SK-N-SH treated with all-trans-retinoic acid at 6 μM for 48 hours (cell line): ENCODE results near the gene CNKSR2.

Experiments used
- ATAC-seq: fragments of 200-7000 bp; cut with Tn5 transposase; 3 replicates; pipeline ENCODE4 v1.9.1; 2020; ENCODE audit warnings: mild to moderate bottlenecking, moderate library complexity
- ARNTL ChIP-seq: fragments of 450-650 bp; formaldehyde crosslinking; IDR thresholded peaks from 2 replicates; pipeline ENCODE4 v1.5.0; 2020; ENCODE audit warnings: low read depth, mild to moderate bottlenecking, moderate library complexity, borderline replicate concordance
- BACH2 ChIP-seq: fragments of 250-450 bp; sonication (Bioruptor Pico); IDR thresholded peaks from 2 replicates; pipeline ENCODE4 v1.9.0; 2021; ENCODE audit warnings: mild to moderate bottlenecking, borderline replicate concordance
- CREB5 ChIP-seq: fragments of 250-450 bp; sonication (Bioruptor Pico); IDR thresholded peaks from 2 replicates; pipeline ENCODE4 v1.5.1; 2020; ENCODE audit warnings: low read depth, mild to moderate bottlenecking, moderate library complexity
- CSDC2 ChIP-seq: fragments of 250-450 bp; sonication (Bioruptor Pico); IDR thresholded peaks from 2 replicates; pipeline ENCODE4 v1.5.0; 2020; ENCODE audit warnings: mild to moderate bottlenecking, moderate library complexity
- CSRNP3 ChIP-seq: fragments of 250-450 bp; sonication (Bioruptor Pico); IDR thresholded peaks from 2 replicates; pipeline ENCODE4 v1.5.1; 2021; ENCODE audit warnings: mild to moderate bottlenecking, moderate library complexity
- ESRRG ChIP-seq: fragments of 250-450 bp; sonication (Bioruptor Pico); IDR thresholded peaks from 2 replicates; pipeline ENCODE4 v1.6.1; 2021; ENCODE audit warnings: mild to moderate bottlenecking
- GLIS3 ChIP-seq: fragments of 250-450 bp; sonication (Bioruptor Pico); IDR thresholded peaks from 2 replicates; pipeline ENCODE4 v1.5.0; 2020; ENCODE audit warnings: mild to moderate bottlenecking, moderate library complexity
- ISL1 ChIP-seq: fragments of 250-450 bp; sonication (Bioruptor Pico); IDR thresholded peaks from 2 replicates; pipeline ENCODE4 v2.1.2; 2022; ENCODE audit warnings: mild to moderate bottlenecking, moderate library complexity
- OSR1 ChIP-seq: fragments of 250-450 bp; sonication (Bioruptor Pico); IDR thresholded peaks from 2 replicates; pipeline ENCODE4 v1.8.0; 2022; ENCODE audit warnings: moderate library complexity, mild to moderate bottlenecking, inconsistent platforms
- PATZ1 ChIP-seq: fragments of 250-450 bp; sonication (Bioruptor Pico); IDR thresholded peaks from 2 replicates; pipeline ENCODE4 v1.8.0; 2020; ENCODE audit warnings: mild to moderate bottlenecking, moderate library complexity, borderline replicate concordance
- POU6F1 ChIP-seq: fragments of 250-450 bp; sonication (Bioruptor Pico); IDR thresholded peaks from 2 replicates; pipeline ENCODE4 v1.8.0; 2021; ENCODE audit warnings: low read depth, mild to moderate bottlenecking, moderate library complexity, borderline replicate concordance
- PPARA ChIP-seq: fragments of 250-450 bp; sonication (Bioruptor Pico); IDR thresholded peaks from 2 replicates; pipeline ENCODE4 v1.5.0; 2020; ENCODE audit warnings: mild to moderate bottlenecking, borderline replicate concordance
- RARB ChIP-seq: fragments of 250-450 bp; sonication (Bioruptor Pico); IDR thresholded peaks from 2 replicates; pipeline ENCODE4 v1.8.0; 2021; ENCODE audit warnings: mild to moderate bottlenecking, moderate library complexity
- SNAI2 ChIP-seq: fragments of 250-450 bp; sonication (Bioruptor Pico); IDR thresholded peaks from 2 replicates; pipeline ENCODE4 v1.5.0; 2020; ENCODE audit warnings: mild to moderate bottlenecking, moderate library complexity
- TCF4 ChIP-seq: fragments of 250-450 bp; sonication (Bioruptor Pico); IDR thresholded peaks from 2 replicates; pipeline ENCODE4 v1.8.0; 2021; ENCODE audit warnings: mild to moderate bottlenecking, moderate library complexity, borderline replicate concordance
- TOX ChIP-seq: fragments of 250-450 bp; sonication (Bioruptor Pico); IDR thresholded peaks from 2 replicates; pipeline ENCODE4 v1.8.0; 2021; ENCODE audit warnings: mild to moderate bottlenecking, moderate library complexity, borderline replicate concordance
- TSHZ2 ChIP-seq: fragments of 250-450 bp; sonication (Bioruptor Pico); IDR thresholded peaks from 2 replicates; pipeline ENCODE4 v1.5.0; 2020; ENCODE audit warnings: mild to moderate bottlenecking, moderate library complexity
- ZC3H10 ChIP-seq: fragments of 250-450 bp; sonication (Bioruptor Pico); IDR thresholded peaks from 2 replicates; pipeline ENCODE4 v1.5.1; 2021; ENCODE audit warnings: mild to moderate bottlenecking, moderate library complexity
- ZFP3 ChIP-seq: fragments of 250-450 bp; sonication (Bioruptor Pico); IDR thresholded peaks from 2 replicates; pipeline ENCODE4 v1.5.0; 2020; ENCODE audit warnings: mild to moderate bottlenecking, moderate library complexity
- ZFP30 ChIP-seq: fragments of 450-650 bp; formaldehyde crosslinking; IDR thresholded peaks from 2 replicates; pipeline ENCODE4 v1.5.0; 2022; ENCODE audit warnings: mild to moderate bottlenecking, moderate library complexity
- ZNF565 ChIP-seq: fragments of 450-650 bp; formaldehyde crosslinking; conservative IDR thresholded peaks from 2 replicates; pipeline ENCODE4 v1.5.0; 2020; ENCODE audit warnings: low read depth, mild to moderate bottlenecking, moderate library complexity
- ZNF70 ChIP-seq: fragments of 450-650 bp; formaldehyde crosslinking; IDR thresholded peaks from 2 replicates; pipeline ENCODE4 v1.5.0; 2020; ENCODE audit warnings: mild to moderate bottlenecking, moderate library complexity
- ZNF8 ChIP-seq: fragments of 450-650 bp; formaldehyde crosslinking; IDR thresholded peaks from 2 replicates; pipeline ENCODE4 v1.5.0; 2020; ENCODE audit warnings: mild to moderate bottlenecking, moderate library complexity

Gene CNKSR2

GRCh38 chrX:21408788-21409187, 34.6 kb downstream of the CNKSR2 start (continued):
- no peak for TF ChIP-seq TSHZ2
- TF ChIP-seq TOX (CRISPR knock-in tag), result no peak
- no peak for TF ChIP-seq ZFP3
- no peak for TF ChIP-seq ESRRG

GRCh38 chrX:21412029-21412428, 37.8 kb downstream of the CNKSR2 start:
- no peak for ATAC-seq
- no peak for TF ChIP-seq TOX (CRISPR knock-in tag)
- TF ChIP-seq ARNTL (CRISPR knock-in tag), result no peak
- TF ChIP-seq ZFP30 (CRISPR knock-in tag), result no peak
- no peak for TF ChIP-seq PPARA (CRISPR knock-in tag)
- no peak for TF ChIP-seq SNAI2
- TF ChIP-seq PATZ1 (CRISPR knock-in tag), result no peak
- no peak for TF ChIP-seq ZFP3
- TF ChIP-seq CREB5 (CRISPR knock-in tag), result no peak
- no peak for TF ChIP-seq ZC3H10
- TF ChIP-seq BACH2, result no peak
- TF ChIP-seq TCF4, result no peak
- no peak for TF ChIP-seq CSRNP3 (CRISPR knock-in tag)
- no peak for TF ChIP-seq ESRRG
- TF ChIP-seq OSR1 (CRISPR knock-in tag), result no peak
- no peak for TF ChIP-seq ZNF70 (CRISPR knock-in tag)
- no peak for TF ChIP-seq ZNF565 (CRISPR knock-in tag)
- no peak for TF ChIP-seq ZNF8 (CRISPR knock-in tag)

- TF ChIP-seq ZFP3 (no peak), ISL1 (CRISPR knock-in tag) (no peak)
- no peak for ATAC-seq
Observed at GRCh38 chrX:21412883-21413282, 38.7 kb downstream of the CNKSR2 start.

GRCh38 chrX:21427086-21427485, 52.9 kb downstream of the CNKSR2 start:
- ATAC-seq, result no peak
- TF ChIP-seq BACH2, result no peak
- TF ChIP-seq ESRRG, result no peak
- TF ChIP-seq ZC3H10, result no peak
- no peak for TF ChIP-seq ZNF565 (CRISPR knock-in tag)
- no peak for TF ChIP-seq PATZ1 (CRISPR knock-in tag)
- no peak for TF ChIP-seq CSDC2 (CRISPR knock-in tag)
- no peak for TF ChIP-seq CSRNP3 (CRISPR knock-in tag)
- TF ChIP-seq OSR1 (CRISPR knock-in tag), result no peak
- TF ChIP-seq POU6F1 (CRISPR knock-in tag), result no peak
- TF ChIP-seq RARB (CRISPR knock-in tag), result no peak
- no peak for TF ChIP-seq SNAI2
- no peak for TF ChIP-seq ARNTL (CRISPR knock-in tag)
- no peak for TF ChIP-seq PPARA (CRISPR knock-in tag)
- no peak for TF ChIP-seq ISL1 (CRISPR knock-in tag)
- TF ChIP-seq ZNF70 (CRISPR knock-in tag), result no peak
- TF ChIP-seq TOX (CRISPR knock-in tag), result no peak
- TF ChIP-seq GLIS3 (CRISPR knock-in tag), result no peak
